Head of caudate nucleus (tissue), 42 donors: ENCODE data around the gene CDH18.
A peak's percentile ranks its signal among the peaks of the same experiment; 100 is the strongest.
"Not testable (repeated sequence)": the region's sequence is repeated elsewhere in the genome, so short reads cannot be mapped to it uniquely, and the experiment has no call there.

Source experiments
- DNase-seq, 42 donors: peaks; one replicate each; pipeline versions ENCODE4 v3.0.0 to v3.0.0-alpha.2; 2020 to 2021; ENCODE audit warnings: mixed read lengths in 7 of 42
- intact Hi-C: fragments of 100-400 bp; cut with DNase I; formaldehyde crosslinking; loops from one replicate; pipeline ENCODE4 v1.15.0; 2022

CDH18 gene

DNA sequence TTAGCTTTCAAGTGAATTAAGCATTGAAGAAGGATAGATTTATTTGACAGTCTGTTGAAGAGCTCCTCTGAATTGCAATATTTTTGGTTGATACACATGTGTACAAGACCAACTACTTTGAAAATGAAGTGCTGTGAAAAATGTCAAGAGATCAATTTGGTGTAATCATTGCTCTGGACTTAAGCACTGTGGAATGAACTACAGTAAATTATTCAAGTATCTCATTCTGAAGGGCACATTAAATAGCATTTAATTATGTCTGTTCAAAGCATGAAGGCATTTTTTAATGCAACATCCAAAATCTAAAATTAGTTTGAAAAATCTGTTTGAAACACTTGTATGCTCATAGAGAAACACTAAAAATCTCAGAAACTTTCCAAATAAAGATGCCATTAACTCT, 107.5 kb downstream of the CDH18 start:
- intact Hi-C loops, result no loop called here
- DNase-seq, result no peak

DNA sequence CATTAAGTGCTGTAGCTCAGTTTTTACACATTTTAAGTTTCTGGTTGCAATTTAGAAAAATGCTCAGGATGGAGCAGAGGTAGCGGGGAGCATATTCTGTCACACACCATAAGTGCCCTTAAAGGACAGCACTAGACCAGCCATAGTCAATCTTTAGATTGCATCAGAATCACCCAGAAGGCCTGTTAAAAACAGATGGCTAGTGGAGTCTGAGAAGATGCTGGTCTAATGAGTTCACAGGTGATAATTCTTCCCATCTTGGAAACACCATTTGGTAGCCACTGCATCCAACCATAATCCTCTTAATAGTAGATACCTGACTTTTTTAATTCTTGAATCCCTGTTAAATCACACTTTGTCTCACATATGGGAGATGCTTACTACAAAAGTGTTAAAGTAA, 113.2 kb downstream of the CDH18 start:
- no peak for DNase-seq
- intact Hi-C loops, result no loop called here

DNA sequence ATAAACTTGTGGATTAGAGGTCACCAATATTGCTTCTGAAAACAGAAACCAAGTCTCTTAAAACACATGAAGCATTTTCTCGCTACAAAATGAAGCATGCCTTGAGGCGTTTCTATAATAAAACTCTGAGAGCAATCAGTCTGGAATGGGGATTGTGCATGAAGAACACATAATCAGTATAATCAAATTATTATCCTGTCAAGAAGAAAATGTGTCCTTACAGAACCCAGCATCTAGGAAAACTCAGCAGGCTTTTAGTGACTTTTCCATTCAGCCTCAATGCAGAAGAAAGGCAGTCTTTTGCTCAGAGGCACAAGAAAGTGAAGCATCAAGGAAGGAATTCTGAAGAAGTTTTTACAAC, 121.9 kb downstream of the CDH18 start:
- intact Hi-C loops, result no loop called here
- peak in 3 of 42 donors; percentile 6 to 16 (median 9) for DNase-seq

DNA sequence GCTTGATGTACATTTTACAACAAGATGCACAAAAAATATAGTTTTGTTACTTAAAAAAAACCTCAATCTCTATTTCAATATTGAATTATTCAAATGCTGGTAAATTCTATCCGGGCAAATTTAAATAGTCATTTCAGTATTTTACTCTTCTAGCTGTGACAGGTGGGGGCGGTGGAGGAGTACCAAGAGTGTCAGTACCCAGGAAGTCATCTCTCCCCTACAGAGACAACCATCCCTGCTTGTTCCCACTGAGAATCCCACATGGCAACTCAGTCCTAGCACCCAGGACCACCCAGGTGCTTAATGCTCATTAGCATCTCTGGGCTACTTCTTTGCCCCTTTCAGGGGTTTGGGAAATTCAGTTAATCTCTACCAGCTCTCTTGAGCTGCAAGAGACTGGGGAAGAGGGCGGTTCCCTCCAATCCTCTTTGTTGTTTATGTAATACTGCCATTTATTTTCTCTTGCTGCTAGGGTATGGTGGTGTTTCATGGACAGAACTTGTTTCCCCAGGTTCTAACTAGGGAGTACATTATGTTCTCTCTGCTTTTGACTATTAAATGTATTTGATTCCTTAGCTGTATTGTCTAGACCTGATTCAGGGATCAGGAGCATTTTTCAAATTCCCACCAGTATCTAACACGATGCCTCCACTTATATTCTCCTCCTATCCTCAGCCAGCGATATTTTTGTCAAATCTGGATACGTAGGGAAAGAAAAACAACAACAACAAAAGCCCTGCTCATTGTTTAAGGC, 122.5 kb downstream of the CDH18 start:
- peak in 40 of 42 donors; percentile 11 to 83 (median 48) for DNase-seq
- intact Hi-C loops, result no loop called here

DNA sequence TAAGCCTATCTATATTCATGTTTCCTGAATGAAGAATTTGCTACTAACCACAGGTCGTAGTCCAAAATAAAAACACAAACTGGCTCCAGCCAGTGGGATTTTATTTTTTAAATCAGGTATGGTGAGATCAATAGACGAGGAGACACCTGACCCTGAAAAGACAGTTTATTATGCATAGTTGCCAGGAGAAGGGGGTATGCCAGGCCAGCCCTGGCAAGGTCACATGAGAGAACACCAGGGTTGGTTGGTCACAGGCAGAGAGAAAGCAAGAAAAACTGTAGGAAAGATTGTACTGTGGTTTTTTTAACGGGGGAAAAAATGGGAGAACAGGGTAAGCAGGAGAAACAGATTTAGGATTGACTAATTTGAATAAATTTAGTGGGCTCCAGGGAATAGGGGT, 125.3 kb downstream of the CDH18 start:
- no peak for DNase-seq
- intact Hi-C loops, result no loop called here

DNA sequence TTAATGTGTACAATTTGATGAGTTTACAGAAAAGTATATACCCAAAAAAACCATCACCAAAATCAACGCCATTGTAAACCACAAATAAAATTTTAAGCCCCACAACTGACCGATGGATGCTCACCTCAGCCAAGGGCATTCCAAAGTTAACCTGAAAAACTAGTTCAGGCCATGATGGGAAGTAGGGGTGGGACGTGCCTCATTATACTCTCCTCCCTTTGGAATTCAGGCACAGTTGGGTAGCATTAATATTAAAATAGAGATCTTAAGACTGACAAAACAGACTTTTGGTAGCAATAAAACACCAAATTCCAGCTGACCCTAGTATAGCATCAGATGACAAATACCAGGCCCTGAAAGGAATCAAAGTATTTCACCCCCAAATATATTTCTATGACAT, 129.0 kb downstream of the CDH18 start:
- DNase-seq, result no peak
- intact Hi-C loops, result no loop called here

DNA sequence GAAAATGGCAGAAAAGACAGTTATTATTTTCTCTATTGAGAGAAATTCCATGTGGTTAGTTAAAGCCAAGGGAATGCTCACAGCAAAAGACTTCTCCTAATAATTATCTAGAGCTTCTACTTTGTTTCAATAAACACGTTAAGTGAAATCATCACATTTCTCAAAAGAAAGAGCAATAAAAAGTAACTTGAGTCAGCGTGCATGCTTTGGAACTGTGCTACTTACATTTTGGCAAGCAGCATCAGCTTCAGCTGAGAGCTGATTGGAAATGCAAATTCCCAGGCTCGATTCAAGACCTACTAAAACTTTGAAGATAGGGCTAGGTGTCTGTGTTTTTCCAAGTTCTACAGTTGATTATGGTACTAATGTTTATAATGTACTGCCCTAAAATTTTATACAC, 132.1 kb downstream of the CDH18 start:
- intact Hi-C loops, result no loop called here
- no peak for DNase-seq

DNA sequence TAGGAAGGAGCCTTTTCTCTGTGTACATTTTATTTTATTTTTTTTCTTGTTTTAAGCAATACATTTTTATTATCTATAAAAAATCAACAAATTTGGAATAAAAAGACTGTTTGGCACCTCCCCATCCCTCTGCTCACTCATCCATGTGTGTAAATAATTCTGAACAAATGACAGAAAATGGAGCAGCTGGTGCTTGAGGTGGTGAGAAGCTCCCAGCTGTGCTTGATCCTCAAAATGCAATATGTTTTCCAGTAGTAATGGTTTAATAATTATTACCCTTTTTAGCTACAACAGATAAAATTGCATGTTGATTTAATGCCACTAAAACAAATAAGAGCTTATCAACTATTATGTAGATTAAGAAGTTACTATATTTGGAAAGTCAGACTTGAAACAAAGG, 132.5 kb downstream of the CDH18 start:
- DNase-seq, result no peak
- intact Hi-C loops, result no loop called here

DNA sequence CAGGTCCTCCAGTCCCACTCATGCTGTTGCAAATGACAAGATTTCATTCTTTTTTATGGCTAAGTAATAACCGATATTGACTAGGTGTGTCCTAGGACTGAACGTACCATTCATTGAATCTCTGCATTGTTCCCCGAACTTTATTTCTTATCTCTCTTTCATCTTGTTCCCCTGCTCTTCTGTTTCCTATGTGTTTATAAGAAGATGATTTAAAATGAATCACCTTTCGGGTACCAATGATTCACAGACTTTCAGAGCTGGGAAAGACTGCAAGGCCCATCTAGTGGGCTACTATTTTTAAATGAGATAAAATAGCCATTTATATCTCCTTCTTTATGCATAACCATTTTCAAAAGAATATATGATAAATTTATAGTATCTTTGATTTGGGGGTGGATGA, 133.0 kb downstream of the CDH18 start:
- DNase-seq, result no peak
- intact Hi-C loops, result no loop called here

DNA sequence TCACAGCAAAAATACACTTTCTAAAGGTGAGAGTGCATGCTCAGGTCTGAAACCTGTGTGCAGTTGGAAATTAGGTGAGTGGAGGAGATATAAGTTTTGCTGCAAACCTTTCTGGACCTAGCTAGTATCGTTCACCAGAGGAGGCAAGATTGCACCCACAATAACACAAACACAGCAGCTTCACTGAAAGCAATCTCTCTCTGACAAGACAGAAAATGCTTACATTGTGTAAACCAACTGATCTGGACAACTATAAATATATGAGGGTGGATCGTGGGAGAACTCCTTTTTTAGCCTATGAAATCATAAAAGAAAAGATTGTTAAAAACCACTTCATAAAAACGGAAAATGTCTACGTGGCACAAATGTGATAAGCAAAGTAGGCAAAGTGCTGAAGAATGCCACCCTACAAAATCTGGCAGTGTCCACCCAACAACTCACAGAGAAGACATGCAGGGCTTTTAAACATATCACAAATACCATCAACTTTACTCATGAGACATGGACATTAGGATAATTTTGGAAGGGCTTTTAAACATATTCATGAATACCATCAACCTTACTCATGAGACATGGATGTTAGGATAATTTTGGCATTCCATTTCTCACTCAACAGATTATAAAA, 134.3 kb downstream of the CDH18 start:
- intact Hi-C loops, result no loop called here
- DNase-seq, result no peak

DNA sequence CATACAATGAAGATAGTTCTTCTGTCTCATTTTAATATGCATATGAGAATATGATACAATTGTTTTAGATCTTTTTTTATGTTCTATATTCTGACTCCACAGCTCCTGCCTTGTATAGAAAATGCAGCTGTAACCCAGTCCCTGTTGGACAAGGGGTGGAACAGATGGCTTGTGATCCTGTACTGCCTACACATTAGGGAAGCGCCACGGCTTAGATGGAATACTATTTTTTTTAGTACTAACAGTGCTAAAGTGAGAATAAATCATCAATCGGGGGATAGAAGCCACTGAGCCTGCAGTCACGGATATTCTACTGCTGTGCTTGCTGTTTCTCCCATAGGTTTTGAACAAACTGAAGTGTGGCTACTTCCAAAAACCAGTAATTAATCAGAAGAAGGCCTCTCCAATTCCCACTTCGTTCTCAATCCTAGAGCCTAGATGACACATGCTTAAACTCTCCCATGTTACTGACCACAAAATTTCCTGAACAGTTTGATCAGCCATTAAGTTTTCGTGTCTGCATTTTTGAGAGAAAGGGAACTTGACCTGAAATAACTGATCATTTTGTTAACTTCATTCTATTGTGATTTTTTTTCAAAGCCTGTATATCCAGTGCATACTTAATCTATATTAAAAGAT, 150.3 kb downstream of the CDH18 start:
- DNase-seq, result no peak
- intact Hi-C loops, result no loop called here

DNA sequence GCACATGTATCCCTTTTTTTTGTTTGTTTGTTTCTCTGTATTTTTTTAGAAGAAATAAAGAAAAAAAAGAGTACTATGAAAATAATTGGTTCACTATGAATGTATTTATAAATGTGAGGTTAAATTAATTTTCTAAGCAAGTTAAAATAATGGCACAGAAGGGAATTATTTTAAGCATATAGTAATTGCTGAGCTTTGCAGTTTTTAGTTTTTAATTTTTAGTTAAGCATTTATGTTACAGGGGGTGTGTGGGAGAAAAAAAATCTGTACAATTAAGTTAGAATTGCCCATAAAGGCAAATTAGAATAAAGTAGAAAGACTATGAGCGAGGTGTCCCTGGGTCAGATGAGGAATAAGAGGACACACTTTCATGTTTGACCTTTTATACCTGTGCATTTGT, 152.6 kb downstream of the CDH18 start:
- intact Hi-C loops, result no loop called here
- DNase-seq, result no peak

DNA sequence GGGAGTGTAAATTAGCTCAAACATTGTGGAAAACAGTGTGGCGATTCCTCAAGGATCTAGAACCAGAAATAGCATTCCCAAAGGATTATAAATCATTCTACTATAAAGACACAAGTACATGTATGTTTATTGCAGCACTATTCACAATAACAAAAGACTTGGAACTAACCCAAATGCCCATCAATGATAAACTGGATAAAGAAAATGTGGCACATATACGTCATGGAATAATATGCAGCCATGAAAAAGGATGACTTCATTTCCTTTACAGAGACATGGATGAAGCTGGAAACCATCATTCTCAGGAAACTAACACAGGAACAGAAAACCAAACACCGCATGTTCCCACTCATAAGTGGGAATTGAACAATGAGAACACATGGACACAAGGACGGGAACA, 175.3 kb downstream of the CDH18 start:
- intact Hi-C loops, DNase-seq: not testable (repeated sequence)

DNA sequence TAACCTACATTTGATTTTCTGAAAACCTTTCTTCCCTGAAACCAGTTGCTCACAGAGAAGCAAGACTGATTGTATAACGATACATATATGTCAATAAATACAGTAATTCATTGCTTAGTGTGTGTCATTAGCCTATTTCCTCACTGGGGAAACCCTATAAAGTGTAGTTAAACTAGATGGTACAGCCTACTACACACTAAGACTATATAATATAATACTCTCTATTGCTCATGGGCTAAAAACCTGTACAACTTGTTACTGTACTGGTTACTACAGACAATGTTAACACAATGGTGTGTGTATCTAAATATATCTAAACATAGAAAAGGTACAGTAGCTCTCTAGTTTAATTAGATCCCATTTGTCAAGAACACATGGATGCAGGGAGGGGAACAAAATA, 181.2 kb downstream of the CDH18 start:
- DNase-seq, result no peak
- intact Hi-C loops, result no loop called here

DNA sequence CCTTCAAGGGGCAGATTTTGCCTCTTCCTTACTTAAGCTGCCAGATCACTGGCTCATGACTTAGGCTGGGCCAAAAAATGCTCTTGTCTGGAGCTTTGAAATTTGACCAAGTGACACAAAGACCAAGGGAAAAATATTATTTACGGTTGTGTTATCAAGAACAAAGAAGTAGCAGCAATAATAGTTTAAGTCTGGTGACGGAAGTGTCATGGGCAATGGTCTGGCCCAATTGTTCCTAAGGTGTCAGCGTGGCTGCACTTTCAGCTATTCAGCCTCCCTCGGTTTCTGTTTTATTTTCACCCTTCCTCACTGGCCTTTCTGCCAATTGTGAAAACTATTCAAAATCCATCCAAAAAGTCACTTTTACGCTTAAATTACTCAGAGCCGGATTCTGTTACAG, 185.3 kb downstream of the CDH18 start:
- DNase-seq, result no peak
- intact Hi-C loops, result no loop called here

DNA sequence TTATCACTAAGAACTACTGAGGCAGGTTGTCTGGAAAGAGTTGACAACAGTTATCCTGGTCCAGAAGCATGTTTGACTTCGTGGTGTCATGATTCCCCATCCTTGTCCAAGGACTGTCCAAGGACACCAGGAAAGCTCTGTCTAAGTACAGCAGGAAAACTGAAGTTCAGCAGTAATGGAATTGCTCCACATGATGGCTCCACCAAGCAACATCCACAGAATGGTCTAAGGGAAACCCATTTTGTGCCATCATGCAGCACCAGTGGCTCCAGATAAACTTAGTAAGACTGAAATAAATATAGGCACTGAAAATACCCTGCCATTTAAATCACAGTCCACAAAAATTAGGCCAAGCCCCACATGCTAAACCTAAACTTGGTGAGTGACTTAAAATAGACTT, 192.8 kb downstream of the CDH18 start:
- intact Hi-C loops, result no loop called here
- no peak for DNase-seq

DNA sequence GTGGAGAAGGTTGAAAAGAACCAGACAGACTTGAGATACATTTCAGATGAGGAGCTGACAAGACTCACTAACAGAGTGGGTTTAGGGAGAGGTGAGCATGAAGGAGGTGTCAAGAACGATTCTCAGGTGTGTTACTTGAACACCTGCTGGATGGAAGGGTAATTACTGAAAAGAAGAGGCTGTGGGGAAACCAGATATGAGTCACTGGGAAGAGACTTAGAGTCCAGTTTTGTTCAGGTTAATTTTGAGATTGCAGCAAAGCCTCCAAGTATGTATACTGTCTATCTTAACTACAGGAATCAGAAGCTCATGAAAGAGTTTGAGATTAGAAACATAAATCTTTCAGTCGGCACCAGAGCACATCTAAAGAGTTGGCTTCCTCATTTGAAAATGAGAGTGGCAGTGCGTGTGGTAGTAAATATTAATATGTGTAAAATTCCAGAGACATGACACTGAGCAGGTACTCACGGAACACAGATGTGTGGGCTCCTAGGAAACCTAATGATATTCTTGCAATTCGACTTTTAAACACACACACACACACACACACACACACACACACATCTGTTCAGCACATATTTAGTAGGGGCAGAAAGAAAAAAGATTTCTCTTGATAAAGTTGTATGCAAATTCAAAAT, 197.1 kb downstream of the CDH18 start:
- intact Hi-C loops, result no loop called here
- DNase-seq, result no peak

DNA sequence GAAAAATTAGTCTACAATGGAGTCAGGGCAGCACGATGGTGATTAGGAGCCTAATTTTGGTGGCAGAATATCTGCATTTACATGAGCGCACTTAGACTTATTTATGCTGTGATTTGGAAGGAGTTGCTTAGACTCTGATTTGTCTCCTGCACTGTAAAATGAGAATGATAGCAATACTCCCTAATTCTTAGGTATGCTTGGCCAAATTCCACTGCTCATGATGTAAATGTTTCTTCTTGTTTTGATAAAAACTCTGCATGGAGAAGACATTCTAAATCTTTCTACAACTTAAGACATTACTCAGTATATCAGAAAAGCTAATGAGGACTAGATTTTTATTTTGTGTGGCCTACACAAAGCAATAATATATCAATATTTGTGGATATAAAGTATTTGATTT, 205.4 kb downstream of the CDH18 start:
- intact Hi-C loops, result no loop called here
- DNase-seq, result no peak

DNA sequence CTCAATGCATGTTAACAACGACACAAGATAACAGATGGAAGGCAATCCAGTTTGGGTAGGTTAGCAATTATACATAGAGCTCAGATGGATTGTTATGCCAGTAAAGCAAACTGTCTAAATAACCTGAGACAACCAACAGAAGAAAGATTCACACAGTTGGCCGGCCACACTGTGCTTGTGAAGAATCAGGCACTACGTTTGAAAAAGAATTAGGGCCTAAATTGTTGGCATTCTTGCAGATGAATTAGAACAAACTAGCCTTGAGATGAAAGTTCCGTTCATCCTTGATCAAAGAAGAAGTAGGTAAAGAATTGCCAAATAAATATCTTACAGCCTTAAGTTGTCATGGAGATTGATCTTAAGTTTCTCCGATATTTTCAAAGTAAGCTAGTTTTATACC, 210.6 kb downstream of the CDH18 start:
- no peak for DNase-seq
- intact Hi-C loops, result no loop called here

DNA sequence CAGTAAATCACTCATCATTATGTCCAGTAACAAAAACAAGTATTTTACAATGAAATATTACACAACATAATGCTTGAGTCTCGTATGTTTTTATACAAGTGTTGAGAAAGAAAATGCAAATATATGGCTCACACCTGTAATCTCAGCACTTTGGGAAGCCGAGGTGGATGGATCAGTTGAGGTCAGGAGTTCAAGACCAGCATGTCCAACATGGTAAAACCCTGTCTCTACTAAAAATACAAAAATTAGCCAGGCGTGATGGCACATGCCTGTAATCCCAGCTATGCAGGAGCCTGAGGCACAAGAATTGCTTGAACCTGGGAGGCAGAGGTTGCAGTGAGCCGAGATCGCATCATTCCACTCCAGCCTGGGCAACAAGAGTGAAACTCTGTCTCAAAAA, 211.1 kb downstream of the CDH18 start:
- DNase-seq, intact Hi-C loops: not testable (repeated sequence)
